ENCODE data around the gene USP44.
"Not testable (repeated sequence)": the region's sequence is repeated elsewhere in the genome, so short reads cannot be mapped to it uniquely, and the experiment has no call there.

The USP44 gene

GRCh38 chr12:95505039-95505438, 46.2 kb downstream of the USP44 start:
- Histone ChIP-seq H3K4me1 (ENCODE audit: insufficient read depth, low read length) (no peaks in the 10 kb centered on the region), H3K9ac (ENCODE audit: low read depth, low read length) (no peak overlapping the region), H3K27ac (ENCODE audit: low read length) (no peak overlapping the region), H3K27me3 (ENCODE audit: insufficient read depth, low read length) (no peaks in the 10 kb centered on the region), H3K36me3 (ENCODE audit: insufficient read depth, low read depth, low read length) (peaks cover 85% of the 10 kb centered on the region), H3K9me3 (ENCODE audit: insufficient read depth, low read depth, low read length) (no peaks in the 10 kb centered on the region), H3K4me3 (ENCODE audit: low read length) (no peak overlapping the region)

GRCh38 chr12:95504140-95504539, 47.1 kb downstream of the USP44 start:
- Histone ChIP-seq H3K4me1 (ENCODE audit: insufficient read depth, low read length) (no peaks in the 10 kb centered on the region), H3K27me3 (ENCODE audit: insufficient read depth, low read length) (no peaks in the 10 kb centered on the region), H3K9ac (ENCODE audit: low read depth, low read length) (no peak overlapping the region), H3K9me3 (ENCODE audit: insufficient read depth, low read depth, low read length) (no peaks in the 10 kb centered on the region), H3K36me3 (ENCODE audit: insufficient read depth, low read depth, low read length) (peaks cover 85% of the 10 kb centered on the region), H3K27ac (ENCODE audit: low read length) (no peak overlapping the region), H3K4me3 (ENCODE audit: low read length) (no peak overlapping the region)

GRCh38 chr12:95499772-95500171, 51.5 kb downstream of the USP44 start:
- H3K4me3 ChIP-seq (ENCODE audit: low read length), result no peak overlapping the region
- no peak overlapping the region for H3K9ac ChIP-seq (ENCODE audit: low read depth, low read length)
- no peak overlapping the region for H3K27ac ChIP-seq (ENCODE audit: low read length)
- no peaks in the 10 kb centered on the region for H3K9me3 ChIP-seq (ENCODE audit: insufficient read depth, low read depth, low read length)
- no peaks in the 10 kb centered on the region for H3K27me3 ChIP-seq (ENCODE audit: insufficient read depth, low read length)
- no peaks in the 10 kb centered on the region for H3K4me1 ChIP-seq (ENCODE audit: insufficient read depth, low read length)
- H3K36me3 ChIP-seq (ENCODE audit: insufficient read depth, low read depth, low read length), result peaks cover 85% of the 10 kb centered on the region

GRCh38 chr12:95498968-95499367, 52.3 kb downstream of the USP44 start:
- H3K36me3 ChIP-seq (ENCODE audit: insufficient read depth, low read depth, low read length), result peaks cover 85% of the 10 kb centered on the region

GRCh38 chr12:95497031-95497430, 54.2 kb downstream of the USP44 start:
- Histone ChIP-seq H3K36me3 (ENCODE audit: insufficient read depth, low read depth, low read length) (peaks cover 83% of the 10 kb centered on the region), H3K4me3 (ENCODE audit: low read length) (no peak overlapping the region), H3K9me3 (ENCODE audit: insufficient read depth, low read depth, low read length) (no peaks in the 10 kb centered on the region), H3K4me1 (ENCODE audit: insufficient read depth, low read length) (no peaks in the 10 kb centered on the region), H3K9ac (ENCODE audit: low read depth, low read length) (no peak overlapping the region), H3K27me3 (ENCODE audit: insufficient read depth, low read length) (no peaks in the 10 kb centered on the region), H3K27ac (ENCODE audit: low read length) (no peak overlapping the region)

More at GRCh38 chr12:95498968-95499367, 52.3 kb downstream of the USP44 start:
- no peak overlapping the region for H3K27ac ChIP-seq (ENCODE audit: low read length)
- no peak overlapping the region for H3K9ac ChIP-seq (ENCODE audit: low read depth, low read length)
- H3K4me3 ChIP-seq (ENCODE audit: low read length), result no peak overlapping the region
- no peaks in the 10 kb centered on the region for H3K4me1 ChIP-seq (ENCODE audit: insufficient read depth, low read length)
- no peaks in the 10 kb centered on the region for H3K27me3 ChIP-seq (ENCODE audit: insufficient read depth, low read length)
- H3K9me3 ChIP-seq (ENCODE audit: insufficient read depth, low read depth, low read length), result no peaks in the 10 kb centered on the region

GRCh38 chr12:95495433-95495832, 55.8 kb downstream of the USP44 start:
- H3K9me3 ChIP-seq (ENCODE audit: insufficient read depth, low read depth, low read length), result no peaks in the 10 kb centered on the region
- no peak overlapping the region for H3K9ac ChIP-seq (ENCODE audit: low read depth, low read length)
- H3K4me3 ChIP-seq (ENCODE audit: low read length), result no peak overlapping the region
- no peaks in the 10 kb centered on the region for H3K27me3 ChIP-seq (ENCODE audit: insufficient read depth, low read length)
- no peak overlapping the region for H3K27ac ChIP-seq (ENCODE audit: low read length)
- peaks cover 94% of the 10 kb centered on the region for H3K36me3 ChIP-seq (ENCODE audit: insufficient read depth, low read depth, low read length)
- H3K4me1 ChIP-seq (ENCODE audit: insufficient read depth, low read length), result no peaks in the 10 kb centered on the region

GRCh38 chr12:95494888-95495287, 56.4 kb downstream of the USP44 start:
- H3K4me3 ChIP-seq (ENCODE audit: low read length), result no peak overlapping the region
- no peak overlapping the region for H3K27ac ChIP-seq (ENCODE audit: low read length)
- H3K9me3 ChIP-seq (ENCODE audit: insufficient read depth, low read depth, low read length), result no peaks in the 10 kb centered on the region
- no peak overlapping the region for H3K9ac ChIP-seq (ENCODE audit: low read depth, low read length)
- no peaks in the 10 kb centered on the region for H3K4me1 ChIP-seq (ENCODE audit: insufficient read depth, low read length)
- H3K36me3 ChIP-seq (ENCODE audit: insufficient read depth, low read depth, low read length), result peaks cover 94% of the 10 kb centered on the region
- no peaks in the 10 kb centered on the region for H3K27me3 ChIP-seq (ENCODE audit: insufficient read depth, low read length)

GRCh38 chr12:95492462-95492861, 58.8 kb downstream of the USP44 start:
- no peaks in the 10 kb centered on the region for H3K4me1 ChIP-seq (ENCODE audit: insufficient read depth, low read length)
- no peaks in the 10 kb centered on the region for H3K27me3 ChIP-seq (ENCODE audit: insufficient read depth, low read length)
- no peak overlapping the region for H3K4me3 ChIP-seq (ENCODE audit: low read length)
- H3K27ac ChIP-seq (ENCODE audit: low read length), result no peak overlapping the region
- no peak overlapping the region for H3K9ac ChIP-seq (ENCODE audit: low read depth, low read length)
- no peaks in the 10 kb centered on the region for H3K9me3 ChIP-seq (ENCODE audit: insufficient read depth, low read depth, low read length)
- peaks cover 95% of the 10 kb centered on the region for H3K36me3 ChIP-seq (ENCODE audit: insufficient read depth, low read depth, low read length)

GRCh38 chr12:95487024-95487423, 64.3 kb downstream of the USP44 start:
- H3K27me3 ChIP-seq (ENCODE audit: insufficient read depth, low read length), result no peaks in the 10 kb centered on the region

GRCh38 chr12:95484524-95484923, 66.8 kb downstream of the USP44 start:
- Histone ChIP-seq H3K9me3 (ENCODE audit: insufficient read depth, low read depth, low read length) (no peaks in the 10 kb centered on the region), H3K4me3 (ENCODE audit: low read length) (no peak overlapping the region), H3K4me1 (ENCODE audit: insufficient read depth, low read length) (no peaks in the 10 kb centered on the region), H3K36me3 (ENCODE audit: insufficient read depth, low read depth, low read length) (peaks cover 90% of the 10 kb centered on the region), H3K9ac (ENCODE audit: low read depth, low read length) (no peak overlapping the region), H3K27me3 (ENCODE audit: insufficient read depth, low read length) (no peaks in the 10 kb centered on the region), H3K27ac (ENCODE audit: low read length) (no peak overlapping the region)

More at GRCh38 chr12:95487024-95487423, 64.3 kb downstream of the USP44 start:
- Histone ChIP-seq H3K9ac (ENCODE audit: low read depth, low read length) (no peak overlapping the region), H3K9me3 (ENCODE audit: insufficient read depth, low read depth, low read length) (no peaks in the 10 kb centered on the region), H3K4me1 (ENCODE audit: insufficient read depth, low read length) (no peaks in the 10 kb centered on the region), H3K4me3 (ENCODE audit: low read length) (no peak overlapping the region), H3K27ac (ENCODE audit: low read length) (no peak overlapping the region), H3K36me3 (ENCODE audit: insufficient read depth, low read depth, low read length) (peaks cover 93% of the 10 kb centered on the region)

GRCh38 chr12:95482564-95482963, 68.7 kb downstream of the USP44 start:
- not testable (repeated sequence) for H3K4me3 ChIP-seq (ENCODE audit: low read length); H3K9ac ChIP-seq (ENCODE audit: low read depth, low read length); H3K4me1 ChIP-seq (ENCODE audit: insufficient read depth, low read length); H3K9me3 ChIP-seq (ENCODE audit: insufficient read depth, low read depth, low read length); H3K27ac ChIP-seq (ENCODE audit: low read length); H3K27me3 ChIP-seq (ENCODE audit: insufficient read depth, low read length)
- H3K36me3 ChIP-seq (ENCODE audit: insufficient read depth, low read depth, low read length), result peaks cover 92% of the 10 kb centered on the region

GRCh38 chr12:95481888-95482287, 69.4 kb downstream of the USP44 start:
- H3K36me3 ChIP-seq (ENCODE audit: insufficient read depth, low read depth, low read length), result peaks cover 92% of the 10 kb centered on the region

GRCh38 chr12:95481072-95481471, 70.2 kb downstream of the USP44 start:
- Histone ChIP-seq H3K27me3 (ENCODE audit: insufficient read depth, low read length) (no peaks in the 10 kb centered on the region), H3K4me1 (ENCODE audit: insufficient read depth, low read length) (no peaks in the 10 kb centered on the region), H3K27ac (ENCODE audit: low read length) (no peak overlapping the region), H3K9me3 (ENCODE audit: insufficient read depth, low read depth, low read length) (no peaks in the 10 kb centered on the region), H3K36me3 (ENCODE audit: insufficient read depth, low read depth, low read length) (peaks cover 92% of the 10 kb centered on the region), H3K4me3 (ENCODE audit: low read length) (no peak overlapping the region), H3K9ac (ENCODE audit: low read depth, low read length) (no peak overlapping the region)

More at GRCh38 chr12:95481888-95482287, 69.4 kb downstream of the USP44 start:
- Histone ChIP-seq H3K9me3 (ENCODE audit: insufficient read depth, low read depth, low read length) (no peaks in the 10 kb centered on the region), H3K4me1 (ENCODE audit: insufficient read depth, low read length) (no peaks in the 10 kb centered on the region), H3K9ac (ENCODE audit: low read depth, low read length) (no peak overlapping the region), H3K27me3 (ENCODE audit: insufficient read depth, low read length) (no peaks in the 10 kb centered on the region), H3K27ac (ENCODE audit: low read length) (no peak overlapping the region), H3K4me3 (ENCODE audit: low read length) (no peak overlapping the region)
